EL (cell line): ENCODE data around the gene PRKN.

Source experiments
- DNase-seq: peaks from one replicate; pipeline ENCODE4 v3.0.0-alpha.2; 2016

The PRKN gene

GRCh38 chr6:162014069-162014811, 713.3 kb downstream of the PRKN start:
- DNase-seq = no peak

DNA sequence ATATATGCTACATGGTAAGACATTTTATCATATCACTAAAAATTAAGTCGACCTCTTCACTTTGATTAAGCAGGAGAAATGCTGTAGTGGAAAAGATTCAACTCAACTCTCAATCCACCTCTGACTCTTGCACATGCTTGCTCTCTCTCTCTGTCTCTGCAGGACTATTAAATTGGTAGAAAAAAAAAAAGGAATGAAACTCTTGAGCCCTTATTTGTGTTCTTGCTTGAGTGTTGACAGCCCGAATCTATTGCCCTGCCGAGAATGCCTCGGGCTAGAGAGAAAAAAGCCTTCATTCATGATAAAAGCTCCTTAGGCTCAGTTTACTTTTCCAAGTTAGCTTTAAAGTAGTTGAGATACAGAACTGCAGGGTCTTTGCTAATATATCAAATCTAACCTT, 722.2 kb downstream of the PRKN start:
- DNase-seq = no peak

- DNase-seq = no peak
Observed at GRCh38 chr6:161996783-161997182, 730.8 kb downstream of the PRKN start.

DNA sequence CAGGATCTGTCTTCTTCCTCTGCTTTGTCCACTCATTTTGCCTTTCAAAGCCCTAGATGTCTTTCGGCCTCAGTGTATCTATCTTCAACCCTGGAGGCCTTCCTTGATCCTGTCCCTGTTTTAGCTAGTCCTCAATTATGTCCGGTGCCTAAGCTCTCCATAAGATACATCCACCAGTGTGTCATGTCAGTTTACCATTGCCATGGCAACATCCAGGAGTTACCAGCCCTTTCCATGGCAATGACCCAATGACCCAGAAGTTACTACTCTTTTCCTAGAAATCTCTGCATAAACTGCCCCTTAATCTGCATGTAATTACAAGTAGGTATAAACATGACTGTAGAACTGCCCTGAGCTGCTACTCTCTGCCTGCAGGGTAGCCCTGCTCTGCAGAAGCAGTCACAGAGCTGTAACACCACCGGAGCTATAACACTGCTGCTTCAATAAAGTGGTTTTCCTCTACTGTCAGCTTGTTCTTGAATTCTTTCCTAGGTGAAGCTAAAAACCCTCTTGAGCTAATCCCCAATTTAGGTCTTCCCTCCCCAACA, 741.6 kb downstream of the PRKN start:
- DNase-seq = no peak

DNA sequence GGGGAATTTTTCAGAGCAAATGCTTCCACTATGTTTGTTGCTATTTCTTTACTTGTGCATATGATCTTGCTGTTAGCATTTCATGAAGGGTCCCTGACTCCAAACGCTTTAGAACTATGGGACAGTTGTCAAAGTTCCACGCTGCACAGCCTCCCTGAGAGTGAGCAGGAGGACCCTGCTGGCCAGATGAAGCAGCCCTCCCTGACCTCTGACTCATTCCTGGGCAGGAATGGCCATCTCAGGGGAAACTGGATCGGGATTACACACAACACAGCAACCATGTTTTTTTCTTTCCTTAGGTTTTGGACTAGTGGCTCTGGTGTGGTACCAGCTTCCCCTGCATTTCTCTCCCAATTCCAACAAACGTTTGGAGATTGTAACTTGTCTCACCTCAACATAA, 742.9 kb downstream of the PRKN start:
- no peak for DNase-seq

DNA sequence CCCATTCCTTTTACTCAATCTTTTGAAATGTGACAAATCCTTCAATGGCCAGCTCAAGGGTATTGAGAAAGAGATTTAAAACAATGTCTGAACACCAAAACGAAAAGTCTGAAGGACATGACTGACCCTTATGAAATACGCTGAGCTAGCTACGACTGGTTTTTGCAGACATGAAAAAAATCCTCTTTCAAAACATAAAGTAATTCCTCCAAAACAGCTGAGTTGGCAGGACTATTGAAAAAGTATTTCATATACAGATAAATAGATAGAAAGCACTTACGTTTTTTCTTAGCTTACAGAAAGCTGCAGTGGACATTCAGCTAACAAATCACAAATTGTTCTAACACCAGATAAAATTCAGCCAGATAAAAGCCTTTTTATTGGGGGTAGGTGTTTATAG, 751.0 kb downstream of the PRKN start:
- no peak for DNase-seq

DNA sequence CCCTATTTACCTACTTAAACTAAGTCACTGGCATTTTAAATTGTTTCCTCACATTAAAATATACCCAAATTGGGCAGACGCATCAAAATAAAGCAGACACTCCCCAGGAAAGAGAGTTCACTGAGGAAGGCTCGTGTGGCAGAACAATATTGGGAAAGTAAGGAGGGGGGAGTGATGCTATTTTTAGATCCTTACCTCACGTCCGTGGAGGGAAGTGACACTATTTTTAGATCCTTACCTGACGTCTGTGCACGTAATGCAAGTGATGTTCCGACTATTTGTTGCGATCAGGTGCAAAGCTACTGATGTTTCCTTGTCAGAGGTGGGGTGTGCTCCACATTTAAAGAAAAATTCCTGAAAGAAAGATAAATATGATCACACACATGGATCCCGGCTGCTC, 754.5 kb downstream of the PRKN start:
- no peak for DNase-seq

DNA sequence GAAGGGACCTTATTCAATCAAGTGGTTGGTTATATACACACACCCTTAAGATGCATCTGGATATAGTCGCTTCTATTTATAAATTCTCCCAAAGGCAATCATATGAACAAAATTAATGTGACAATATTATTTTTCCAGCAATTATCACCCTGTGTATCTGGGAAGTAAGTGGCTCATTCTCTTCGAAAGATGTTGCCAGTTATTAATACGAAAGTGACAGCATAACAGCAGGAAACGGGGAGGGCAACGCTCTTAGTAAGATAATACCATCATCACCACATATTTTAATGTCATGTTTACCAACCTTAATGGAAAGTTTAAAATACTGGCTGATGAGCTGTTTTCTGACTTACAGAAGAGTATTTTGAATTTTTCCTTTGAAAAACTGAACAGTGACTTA, 756.5 kb downstream of the PRKN start:
- DNase-seq = no peak

- DNase-seq = no peak
Observed at GRCh38 chr6:161963634-161964234, 763.8 kb downstream of the PRKN start.

- DNase-seq = no peak
Observed at GRCh38 chr6:161963181-161963580, 764.4 kb downstream of the PRKN start.

DNA sequence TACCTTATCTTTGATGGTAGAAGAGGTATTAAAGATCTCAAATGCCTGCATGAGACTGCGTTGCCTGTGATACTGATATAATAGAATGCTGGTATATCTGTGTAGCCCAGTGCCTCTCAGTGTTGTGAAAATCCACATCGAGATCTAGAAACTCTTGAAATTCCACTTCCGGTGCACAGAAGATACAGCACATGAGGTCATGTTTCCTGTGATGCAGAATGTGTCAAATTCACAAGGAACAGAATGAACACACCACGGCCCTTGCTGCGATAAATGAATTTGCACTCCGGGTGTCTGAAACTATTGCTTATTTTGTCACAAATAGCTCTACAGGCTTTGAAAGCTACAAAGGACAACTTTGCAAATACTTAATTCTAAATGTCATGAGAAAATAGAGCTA, 765.8 kb downstream of the PRKN start:
- DNase-seq = no peak

DNA sequence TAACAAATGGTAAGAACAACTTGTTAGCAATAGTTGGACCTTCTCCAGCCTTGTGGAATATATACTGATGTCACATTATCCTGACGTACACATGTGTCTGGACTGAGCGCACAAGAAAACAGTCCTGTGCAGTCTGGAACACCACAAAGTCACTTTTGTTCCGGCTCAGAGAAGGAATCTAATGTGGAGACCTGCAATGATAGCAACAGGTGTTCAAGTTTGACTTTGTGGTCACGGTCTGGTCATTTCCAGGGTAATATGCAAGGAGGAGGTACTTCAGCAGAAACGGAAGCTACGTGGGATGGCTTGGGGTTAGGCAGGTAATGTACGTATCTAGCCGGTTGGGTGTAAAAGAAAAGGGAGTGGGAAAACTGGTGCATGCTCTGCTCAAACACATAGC, 766.5 kb downstream of the PRKN start:
- no peak for DNase-seq

DNA sequence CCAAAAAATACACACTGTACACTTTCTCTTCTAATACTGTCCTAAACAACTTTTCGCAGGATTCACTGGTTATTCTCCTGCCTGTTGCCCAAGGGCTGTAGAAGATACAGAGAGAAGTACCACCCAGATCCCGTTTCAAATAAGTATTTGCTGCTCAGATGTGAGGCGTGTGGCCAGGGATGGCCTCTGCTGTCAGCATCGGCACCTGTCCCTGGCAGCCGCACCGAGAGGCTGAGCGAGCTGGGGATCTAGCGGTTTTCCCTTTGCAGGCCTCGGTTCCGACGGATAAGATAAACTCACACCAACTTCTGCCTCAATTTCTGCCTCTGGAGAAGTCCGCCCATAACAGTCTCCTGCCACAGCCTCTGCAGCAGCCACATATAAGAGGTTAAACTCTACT, 768.5 kb downstream of the PRKN start:
- no peak for DNase-seq

GRCh38 chr6:161956082-161956481, 771.5 kb downstream of the PRKN start:
- DNase-seq = no peak

GRCh38 chr6:161954699-161955276, 772.8 kb downstream of the PRKN start:
- DNase-seq = no peak

- DNase-seq = no peak
Observed at GRCh38 chr6:161954077-161954476, 773.5 kb downstream of the PRKN start.

- DNase-seq = no peak
Observed at GRCh38 chr6:161951126-161951525, 776.4 kb downstream of the PRKN start.

GRCh38 chr6:161949531-161949930, 778.0 kb downstream of the PRKN start:
- no peak for DNase-seq

DNA sequence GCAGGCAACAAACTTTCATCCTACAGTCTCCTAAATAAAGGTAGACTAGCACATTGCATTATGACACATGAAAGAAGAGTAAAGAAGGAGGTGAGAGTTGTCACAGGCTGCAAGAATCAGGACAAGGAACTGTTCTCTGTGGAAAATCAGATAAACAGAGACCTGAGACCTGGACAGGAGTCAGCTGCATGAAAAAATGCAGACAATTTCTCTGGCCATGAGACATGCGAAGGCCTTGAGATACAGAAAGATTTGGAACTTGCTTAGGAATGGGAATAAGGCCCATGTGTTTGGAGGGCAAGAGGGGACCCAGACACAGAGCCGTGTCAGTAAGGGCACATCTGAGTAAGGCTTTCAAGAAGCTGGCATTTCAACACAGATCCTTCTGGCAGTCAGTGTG, 779.1 kb downstream of the PRKN start:
- no peak for DNase-seq

- no peak for DNase-seq
Observed at GRCh38 chr6:161947371-161947770, 780.2 kb downstream of the PRKN start.

DNA sequence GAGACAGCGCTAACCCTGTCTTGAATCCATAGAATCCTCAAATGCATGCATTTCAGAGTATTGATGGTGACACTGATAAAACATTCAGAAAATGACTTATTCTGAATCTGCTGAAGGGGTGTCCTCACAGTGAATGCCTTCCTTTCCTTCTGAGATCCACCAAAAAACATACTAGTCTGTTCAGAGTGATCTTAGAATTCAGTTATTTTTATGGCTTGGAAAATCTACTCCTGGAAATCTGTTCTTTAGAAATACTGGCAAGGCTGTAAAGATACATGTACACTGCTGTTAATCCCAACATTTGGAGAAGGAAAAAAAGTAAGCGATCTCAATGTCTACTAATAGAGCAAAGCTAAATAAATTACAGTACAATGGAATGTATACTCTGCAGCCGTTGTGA, 781.1 kb downstream of the PRKN start:
- no peak for DNase-seq

DNA sequence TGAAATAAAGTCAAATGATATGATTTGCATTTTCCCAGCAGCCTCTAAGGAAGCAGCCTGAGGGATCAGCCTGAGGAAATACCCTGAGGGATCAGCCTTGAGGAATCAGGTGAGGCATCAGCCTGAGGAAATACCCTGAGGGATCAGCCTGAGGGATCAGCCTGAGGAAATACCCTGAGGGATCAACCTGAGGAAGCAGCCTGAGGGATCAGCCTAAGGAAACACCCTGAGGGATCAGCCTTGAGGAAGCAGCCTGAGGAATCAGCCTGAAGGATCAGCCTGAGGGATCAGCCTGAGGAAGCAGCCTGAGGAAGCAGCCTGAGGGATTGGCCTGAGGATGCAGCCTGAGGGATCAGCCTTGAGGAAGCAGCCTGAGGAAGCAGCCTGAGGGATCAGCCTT, 784.0 kb downstream of the PRKN start:
- no peak for DNase-seq

DNA sequence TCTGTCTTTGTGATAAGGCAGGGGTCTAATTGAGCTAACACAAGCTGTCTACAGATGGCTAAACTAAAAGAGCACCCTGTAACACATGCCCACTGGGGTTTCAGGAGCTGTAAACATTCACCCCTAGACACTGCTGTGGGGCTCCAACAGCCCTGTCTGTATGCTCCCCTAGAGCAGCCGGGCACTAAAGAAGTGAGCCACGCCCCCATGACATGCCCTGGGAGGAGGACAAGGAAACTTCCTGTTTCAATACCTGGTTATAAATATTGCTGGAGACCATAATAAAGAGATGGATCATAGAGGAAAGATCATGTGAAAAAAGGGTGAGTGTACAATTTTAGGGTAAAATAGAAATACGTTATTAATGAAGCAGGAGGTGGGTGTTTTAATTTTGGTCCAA, 786.0 kb downstream of the PRKN start:
- DNase-seq = no peak

DNA sequence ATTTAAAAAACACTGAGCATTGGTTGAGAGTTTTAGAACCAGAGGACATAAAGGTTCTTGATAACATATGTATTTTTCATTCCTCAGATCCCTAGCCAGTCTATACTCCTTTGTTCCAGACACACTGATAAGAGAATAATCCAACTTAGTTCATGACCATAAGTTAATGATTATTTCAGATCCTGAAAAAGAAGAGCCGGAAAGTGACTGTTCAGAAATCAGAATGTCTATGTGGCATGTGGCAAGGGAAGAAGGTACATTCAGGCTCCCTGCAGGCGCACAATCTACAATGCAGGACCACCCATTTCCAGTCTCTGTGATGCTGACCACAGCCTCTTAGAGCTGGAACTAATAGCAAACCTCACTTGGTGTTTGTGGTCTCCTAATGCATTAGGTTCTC, 787.0 kb downstream of the PRKN start:
- DNase-seq = no peak
